Measurements from ENCODE around the gene TAF4B.

Gene TAF4B

DNA sequence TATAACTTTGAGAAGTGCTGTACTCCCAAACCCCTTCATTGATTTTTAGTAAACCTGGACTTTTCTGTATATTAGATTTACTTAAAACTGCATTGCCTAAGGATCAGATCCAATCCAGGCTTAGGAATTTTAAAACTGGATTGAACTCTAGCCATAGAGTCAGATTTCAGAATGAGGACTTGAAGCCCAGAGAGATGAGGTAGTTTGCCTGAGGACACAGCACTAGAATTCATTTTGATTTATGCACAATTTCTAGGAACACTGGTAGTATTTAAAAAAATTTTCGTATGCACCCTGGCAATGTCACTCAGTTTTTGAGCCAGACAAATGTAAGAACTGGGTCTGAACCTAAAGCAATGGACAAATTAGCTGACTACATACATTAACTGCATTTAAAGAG, 177.2 kb downstream of the TAF4B start:
- no peaks in the 10 kb centered on the region for H3K27me3 ChIP-seq (ENCODE audit: control insufficient read depth in 2 of 2, insufficient read depth in 2 of 2, low read length in 2 of 2)
- no peaks in the 10 kb centered on the region for H3K9me3 ChIP-seq (ENCODE audit: control insufficient read depth in 2 of 2, low read length in 2 of 2)
- no peaks in the 10 kb centered on the region for H3K36me3 ChIP-seq (ENCODE audit: control insufficient read depth in 2 of 2, insufficient read depth in 2 of 2, low read length in 2 of 2)
- no peak overlapping the region for H3K4me3 ChIP-seq (ENCODE audit: low read length in 2 of 2)
- H3K4me1 ChIP-seq (ENCODE audit: control insufficient read depth in 2 of 2, insufficient read depth in 2 of 2, low read length in 2 of 2) = no peaks in the 10 kb centered on the region
- no peak overlapping the region for H3K27ac ChIP-seq (ENCODE audit: low read depth in 2 of 2, low read length in 2 of 2)
- H3K9ac ChIP-seq (ENCODE audit: low read depth in 1 of 2, low read length in 2 of 2) = no peak overlapping the region

DNA sequence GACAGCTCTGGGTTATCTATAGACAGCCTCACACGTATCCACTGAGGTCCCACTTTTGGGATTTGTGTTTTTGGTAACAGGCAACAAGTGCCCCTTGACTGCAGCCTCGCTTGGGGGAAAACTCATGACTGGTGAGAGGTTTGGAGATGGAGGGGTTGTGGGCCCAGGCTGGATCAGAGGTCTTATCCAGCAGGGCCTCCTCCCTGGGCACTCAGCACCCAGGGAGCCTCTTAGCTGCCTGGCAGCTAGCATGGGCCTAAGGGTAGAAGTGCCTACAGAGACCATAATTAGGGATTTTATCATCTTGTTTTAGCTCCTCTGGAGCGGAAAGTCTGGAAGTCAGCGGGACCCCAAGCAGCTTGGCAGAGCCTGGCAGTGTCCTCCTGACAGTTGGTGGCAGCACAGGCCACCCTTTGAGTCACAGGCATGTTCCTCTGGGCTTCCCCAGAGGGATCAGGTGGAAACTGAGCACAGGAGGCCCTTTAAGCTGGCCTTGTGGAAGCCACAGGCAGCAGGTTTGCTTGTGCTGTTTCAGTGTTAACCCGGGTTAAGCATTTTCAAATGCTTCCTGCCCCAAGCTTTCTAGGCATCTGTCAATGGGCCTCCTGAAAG, 179.1 kb downstream of the TAF4B start:
- H3K27ac ChIP-seq (ENCODE audit: low read depth in 2 of 2, low read length in 2 of 2) = no peak overlapping the region
- no peak overlapping the region for H3K9ac ChIP-seq (ENCODE audit: low read depth in 1 of 2, low read length in 2 of 2)
- no peaks in the 10 kb centered on the region for H3K4me1 ChIP-seq (ENCODE audit: control insufficient read depth in 2 of 2, insufficient read depth in 2 of 2, low read length in 2 of 2)
- no peaks in the 10 kb centered on the region for H3K9me3 ChIP-seq (ENCODE audit: control insufficient read depth in 2 of 2, low read length in 2 of 2)
- no peaks in the 10 kb centered on the region for H3K36me3 ChIP-seq (ENCODE audit: control insufficient read depth in 2 of 2, insufficient read depth in 2 of 2, low read length in 2 of 2)
- no peaks in the 10 kb centered on the region for H3K27me3 ChIP-seq (ENCODE audit: control insufficient read depth in 2 of 2, insufficient read depth in 2 of 2, low read length in 2 of 2)
- no peak overlapping the region for H3K4me3 ChIP-seq (ENCODE audit: low read length in 2 of 2)

GRCh38 chr18:26406324-26406723, 180.1 kb downstream of the TAF4B start:
- H3K9ac ChIP-seq (ENCODE audit: low read depth in 1 of 2, low read length in 2 of 2) = no peak overlapping the region
- no peak overlapping the region for H3K4me3 ChIP-seq (ENCODE audit: low read length in 2 of 2)
- H3K9me3 ChIP-seq (ENCODE audit: control insufficient read depth in 2 of 2, low read length in 2 of 2) = no peaks in the 10 kb centered on the region
- H3K36me3 ChIP-seq (ENCODE audit: control insufficient read depth in 2 of 2, insufficient read depth in 2 of 2, low read length in 2 of 2) = no peaks in the 10 kb centered on the region
- H3K4me1 ChIP-seq (ENCODE audit: control insufficient read depth in 2 of 2, insufficient read depth in 2 of 2, low read length in 2 of 2) = no peaks in the 10 kb centered on the region
- H3K27me3 ChIP-seq (ENCODE audit: control insufficient read depth in 2 of 2, insufficient read depth in 2 of 2, low read length in 2 of 2) = no peaks in the 10 kb centered on the region
- H3K27ac ChIP-seq (ENCODE audit: low read depth in 2 of 2, low read length in 2 of 2) = no peak overlapping the region

GRCh38 chr18:26406854-26407517, 180.7 kb downstream of the TAF4B start:
- Histone ChIP-seq H3K9ac (ENCODE audit: low read depth in 1 of 2, low read length in 2 of 2) (no peak overlapping the region), H3K4me1 (ENCODE audit: control insufficient read depth in 2 of 2, insufficient read depth in 2 of 2, low read length in 2 of 2) (no peaks in the 10 kb centered on the region), H3K36me3 (ENCODE audit: control insufficient read depth in 2 of 2, insufficient read depth in 2 of 2, low read length in 2 of 2) (no peaks in the 10 kb centered on the region), H3K4me3 (ENCODE audit: low read length in 2 of 2) (no peak overlapping the region), H3K9me3 (ENCODE audit: control insufficient read depth in 2 of 2, low read length in 2 of 2) (no peaks in the 10 kb centered on the region), H3K27ac (ENCODE audit: low read depth in 2 of 2, low read length in 2 of 2) (no peak overlapping the region), H3K27me3 (ENCODE audit: control insufficient read depth in 2 of 2, insufficient read depth in 2 of 2, low read length in 2 of 2) (no peaks in the 10 kb centered on the region)

GRCh38 chr18:26407736-26408601, 181.7 kb downstream of the TAF4B start:
- H3K27me3 ChIP-seq (ENCODE audit: control insufficient read depth in 2 of 2, insufficient read depth in 2 of 2, low read length in 2 of 2) = no peaks in the 10 kb centered on the region
- no peak overlapping the region for H3K27ac ChIP-seq (ENCODE audit: low read depth in 2 of 2, low read length in 2 of 2)
- H3K4me3 ChIP-seq (ENCODE audit: low read length in 2 of 2) = no peak overlapping the region
- H3K4me1 ChIP-seq (ENCODE audit: control insufficient read depth in 2 of 2, insufficient read depth in 2 of 2, low read length in 2 of 2) = no peaks in the 10 kb centered on the region
- H3K9ac ChIP-seq (ENCODE audit: low read depth in 1 of 2, low read length in 2 of 2) = no peak overlapping the region
- no peaks in the 10 kb centered on the region for H3K36me3 ChIP-seq (ENCODE audit: control insufficient read depth in 2 of 2, insufficient read depth in 2 of 2, low read length in 2 of 2)
- H3K9me3 ChIP-seq (ENCODE audit: control insufficient read depth in 2 of 2, low read length in 2 of 2) = no peaks in the 10 kb centered on the region

GRCh38 chr18:26409091-26409490, 182.8 kb downstream of the TAF4B start:
- no peaks in the 10 kb centered on the region for H3K4me1 ChIP-seq (ENCODE audit: control insufficient read depth in 2 of 2, insufficient read depth in 2 of 2, low read length in 2 of 2)

GRCh38 chr18:26414901-26415440, 188.7 kb downstream of the TAF4B start:
- H3K9me3 ChIP-seq (ENCODE audit: control insufficient read depth in 2 of 2, low read length in 2 of 2) = no peaks in the 10 kb centered on the region
- no peak overlapping the region for H3K27ac ChIP-seq (ENCODE audit: low read depth in 2 of 2, low read length in 2 of 2)
- no peaks in the 10 kb centered on the region for H3K36me3 ChIP-seq (ENCODE audit: control insufficient read depth in 2 of 2, insufficient read depth in 2 of 2, low read length in 2 of 2)
- no peak overlapping the region for H3K4me3 ChIP-seq (ENCODE audit: low read length in 2 of 2)
- H3K4me1 ChIP-seq (ENCODE audit: control insufficient read depth in 2 of 2, insufficient read depth in 2 of 2, low read length in 2 of 2) = no peaks in the 10 kb centered on the region
- H3K9ac ChIP-seq (ENCODE audit: low read depth in 1 of 2, low read length in 2 of 2) = no peak overlapping the region
- H3K27me3 ChIP-seq (ENCODE audit: control insufficient read depth in 2 of 2, insufficient read depth in 2 of 2, low read length in 2 of 2) = no peaks in the 10 kb centered on the region

More at GRCh38 chr18:26409091-26409490, 182.8 kb downstream of the TAF4B start:
- H3K4me3 ChIP-seq (ENCODE audit: low read length in 2 of 2) = no peak overlapping the region
- H3K27me3 ChIP-seq (ENCODE audit: control insufficient read depth in 2 of 2, insufficient read depth in 2 of 2, low read length in 2 of 2) = no peaks in the 10 kb centered on the region
- H3K36me3 ChIP-seq (ENCODE audit: control insufficient read depth in 2 of 2, insufficient read depth in 2 of 2, low read length in 2 of 2) = no peaks in the 10 kb centered on the region
- no peak overlapping the region for H3K27ac ChIP-seq (ENCODE audit: low read depth in 2 of 2, low read length in 2 of 2)
- no peak overlapping the region for H3K9ac ChIP-seq (ENCODE audit: low read depth in 1 of 2, low read length in 2 of 2)
- no peaks in the 10 kb centered on the region for H3K9me3 ChIP-seq (ENCODE audit: control insufficient read depth in 2 of 2, low read length in 2 of 2)

DNA sequence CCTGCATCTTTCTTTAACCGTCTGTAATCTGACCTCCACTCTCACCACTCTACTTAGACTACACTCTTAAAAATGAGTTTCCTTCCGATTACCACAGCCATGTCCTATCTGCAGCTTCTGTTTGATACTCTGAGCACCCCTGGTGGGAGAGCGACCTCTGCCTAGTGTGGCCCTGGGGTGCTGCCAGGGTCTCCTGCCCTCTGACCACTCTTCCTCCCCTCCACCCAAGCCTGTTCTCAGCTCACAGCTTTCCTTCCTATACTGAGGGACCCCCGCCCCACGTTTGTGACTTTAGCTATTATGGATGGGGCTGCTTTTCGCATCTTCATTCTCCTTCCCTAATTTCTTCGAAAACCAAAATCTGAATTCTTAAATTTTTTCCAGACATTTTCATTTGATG, 189.4 kb downstream of the TAF4B start:
- H3K36me3 ChIP-seq (ENCODE audit: control insufficient read depth in 2 of 2, insufficient read depth in 2 of 2, low read length in 2 of 2) = no peaks in the 10 kb centered on the region
- no peak overlapping the region for H3K9ac ChIP-seq (ENCODE audit: low read depth in 1 of 2, low read length in 2 of 2)
- H3K4me1 ChIP-seq (ENCODE audit: control insufficient read depth in 2 of 2, insufficient read depth in 2 of 2, low read length in 2 of 2) = no peaks in the 10 kb centered on the region
- no peak overlapping the region for H3K4me3 ChIP-seq (ENCODE audit: low read length in 2 of 2)
- no peak overlapping the region for H3K27ac ChIP-seq (ENCODE audit: low read depth in 2 of 2, low read length in 2 of 2)
- H3K27me3 ChIP-seq (ENCODE audit: control insufficient read depth in 2 of 2, insufficient read depth in 2 of 2, low read length in 2 of 2) = no peaks in the 10 kb centered on the region
- no peaks in the 10 kb centered on the region for H3K9me3 ChIP-seq (ENCODE audit: control insufficient read depth in 2 of 2, low read length in 2 of 2)

DNA sequence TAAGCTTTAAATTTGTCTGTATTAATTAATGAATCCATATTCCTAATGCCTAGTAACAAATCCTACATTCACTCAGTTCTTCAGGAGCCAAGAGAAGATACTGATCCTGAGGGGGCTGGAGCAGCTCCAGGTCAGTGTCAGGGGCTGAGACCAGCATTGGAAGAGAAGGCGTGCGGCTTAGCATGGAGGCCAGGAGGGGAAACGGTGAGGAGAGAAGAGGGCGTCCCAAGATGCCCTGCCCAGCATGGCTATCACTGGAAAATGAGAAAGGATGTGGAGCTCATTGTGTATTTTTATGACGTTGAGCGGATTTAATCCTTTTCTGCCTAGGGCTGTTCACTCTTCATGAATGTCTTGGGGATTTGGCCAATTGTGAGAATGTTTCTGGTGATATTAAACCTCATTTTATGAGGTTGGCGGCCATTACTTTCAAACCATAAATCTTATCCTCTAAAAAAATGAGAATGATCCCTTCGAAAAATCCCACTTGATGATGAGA, 190.5 kb downstream of the TAF4B start:
- Histone ChIP-seq H3K36me3 (ENCODE audit: control insufficient read depth in 2 of 2, insufficient read depth in 2 of 2, low read length in 2 of 2) (no peaks in the 10 kb centered on the region), H3K27me3 (ENCODE audit: control insufficient read depth in 2 of 2, insufficient read depth in 2 of 2, low read length in 2 of 2) (no peaks in the 10 kb centered on the region), H3K4me1 (ENCODE audit: control insufficient read depth in 2 of 2, insufficient read depth in 2 of 2, low read length in 2 of 2) (no peaks in the 10 kb centered on the region), H3K9me3 (ENCODE audit: control insufficient read depth in 2 of 2, low read length in 2 of 2) (no peaks in the 10 kb centered on the region), H3K4me3 (ENCODE audit: low read length in 2 of 2) (no peak overlapping the region), H3K27ac (ENCODE audit: low read depth in 2 of 2, low read length in 2 of 2) (no peak overlapping the region), H3K9ac (ENCODE audit: low read depth in 1 of 2, low read length in 2 of 2) (no peak overlapping the region)

GRCh38 chr18:26417190-26417589, 190.9 kb downstream of the TAF4B start:
- Histone ChIP-seq H3K27ac (ENCODE audit: low read depth in 2 of 2, low read length in 2 of 2) (no peak overlapping the region), H3K36me3 (ENCODE audit: control insufficient read depth in 2 of 2, insufficient read depth in 2 of 2, low read length in 2 of 2) (no peaks in the 10 kb centered on the region), H3K9ac (ENCODE audit: low read depth in 1 of 2, low read length in 2 of 2) (no peak overlapping the region), H3K4me1 (ENCODE audit: control insufficient read depth in 2 of 2, insufficient read depth in 2 of 2, low read length in 2 of 2) (no peaks in the 10 kb centered on the region), H3K9me3 (ENCODE audit: control insufficient read depth in 2 of 2, low read length in 2 of 2) (no peaks in the 10 kb centered on the region), H3K4me3 (ENCODE audit: low read length in 2 of 2) (no peak overlapping the region), H3K27me3 (ENCODE audit: control insufficient read depth in 2 of 2, insufficient read depth in 2 of 2, low read length in 2 of 2) (no peaks in the 10 kb centered on the region)

Data from mucosa of rectum (tissue), 2 donors.